Natural killer cell (primary cell): Measurements from ENCODE around the gene PDIA2. TPM values are rescaled to one million over a fixed set of nuclear protein-coding genes. Genes with fewer than 3 reads are reported as not detected.

Source experiments
- ATAC-seq, 3 donors: fragments of 150-1000 bp in 2 of 3; fragments of 200-7000 bp in 1 of 3; cut with Tn5 transposase; 1 replicate in 1 of 3; 2 replicates in 2 of 3; pipeline ENCODE4 v1.10.0; 2021; ENCODE audit warnings: mild to moderate bottlenecking in 2 of 3, moderate library complexity in 2 of 3
- DNase-seq, 2 donors: peaks; one replicate each; pipeline versions ENCODE4 v3.0.0 to v3.0.0-alpha.2; 2013 to 2021; ENCODE audit warnings: mixed read lengths in 1 of 2
- H3K27ac ChIP-seq: one replicate; pipeline ENCODE4 v1.5.1; 2013; ENCODE audit warnings: mild to moderate bottlenecking, low read length
- H3K27me3 ChIP-seq: one replicate; pipeline ENCODE4 v1.6.1; 2013; ENCODE audit warnings: low read length; ENCODE audit not compliant: control insufficient read depth, insufficient read depth
- H3K36me3 ChIP-seq: one replicate; pipeline ENCODE4 v1.6.1; 2013; ENCODE audit warnings: low read length; ENCODE audit not compliant: control insufficient read depth, insufficient read depth
- H3K4me1 ChIP-seq: one replicate; pipeline ENCODE4 v1.6.1; 2013; ENCODE audit warnings: low read length; ENCODE audit not compliant: control insufficient read depth, insufficient read depth
- H3K4me3 ChIP-seq: one replicate; pipeline ENCODE4 v1.5.1; 2013; ENCODE audit warnings: low read length
- H3K9me3 ChIP-seq: one replicate; pipeline ENCODE4 v1.6.1; 2013; ENCODE audit warnings: low read length; ENCODE audit not compliant: control insufficient read depth, insufficient read depth
- H3K27ac Mint-ChIP-seq, 2 donors: one replicate each; pipeline ENCODE4 v1.8.0; 2022; ENCODE audit warnings: mild to moderate bottlenecking in 2 of 2, mixed read lengths in 2 of 2, moderate library complexity in 1 of 2
- H3K27me3 Mint-ChIP-seq, 2 donors: one replicate each; pipeline ENCODE4 v1.8.0; 2022; ENCODE audit warnings: low read depth in 2 of 2, mixed read lengths in 2 of 2
- H3K36me3 Mint-ChIP-seq: one replicate; pipeline ENCODE4 v1.8.0; 2022; ENCODE audit warnings: mixed read lengths
- H3K4me1 Mint-ChIP-seq, 2 donors: one replicate each; pipeline ENCODE4 v1.8.0; 2022; ENCODE audit warnings: mixed read lengths in 2 of 2
- H3K4me3 Mint-ChIP-seq: one replicate; pipeline ENCODE4 v1.8.0; 2022; ENCODE audit warnings: mild to moderate bottlenecking, moderate library complexity, mixed read lengths
- H3K9me3 Mint-ChIP-seq, 2 donors: one replicate each; pipeline ENCODE4 v1.8.0; 2022; ENCODE audit warnings: mixed read lengths in 2 of 2
- WGBS: methylation state at CpG from one replicate; pipeline ENCODE4 v1.1.7; 2013; ENCODE audit warnings: missing lambda C conversion rate; ENCODE audit not compliant: insufficient coverage; 5-methylcytosine and 5-hydroxymethylcytosine counted together
- intact Hi-C: fragments of 100-400 bp; cut with micrococcal nuclease; formaldehyde crosslinking; loops from one replicate; pipeline ENCODE4 v1.14.2; 2022
- total RNA-seq, 4 donors: library from RNA; stranded (reverse); fragments of 120-200 nt in 1 of 4; gene quantifications; one replicate each; pipeline versions ENCODE4 v1.2.3 to v1.2.4, GENCODE V29; 2013 to 2022
- TF ChIP-seq, protein P1 (sequence below): fragments of 200-600 bp; IDR thresholded peaks from one replicate; pipeline ENCODE4 v1.8.0; 2022; ENCODE audit warnings: antibody characterized with exemption

The PDIA2 gene
- total RNA-seq, 3 donors from 2014 or later (not counting 1 experiment from before 2014, with no cell fraction given) = not detected

DNA sequence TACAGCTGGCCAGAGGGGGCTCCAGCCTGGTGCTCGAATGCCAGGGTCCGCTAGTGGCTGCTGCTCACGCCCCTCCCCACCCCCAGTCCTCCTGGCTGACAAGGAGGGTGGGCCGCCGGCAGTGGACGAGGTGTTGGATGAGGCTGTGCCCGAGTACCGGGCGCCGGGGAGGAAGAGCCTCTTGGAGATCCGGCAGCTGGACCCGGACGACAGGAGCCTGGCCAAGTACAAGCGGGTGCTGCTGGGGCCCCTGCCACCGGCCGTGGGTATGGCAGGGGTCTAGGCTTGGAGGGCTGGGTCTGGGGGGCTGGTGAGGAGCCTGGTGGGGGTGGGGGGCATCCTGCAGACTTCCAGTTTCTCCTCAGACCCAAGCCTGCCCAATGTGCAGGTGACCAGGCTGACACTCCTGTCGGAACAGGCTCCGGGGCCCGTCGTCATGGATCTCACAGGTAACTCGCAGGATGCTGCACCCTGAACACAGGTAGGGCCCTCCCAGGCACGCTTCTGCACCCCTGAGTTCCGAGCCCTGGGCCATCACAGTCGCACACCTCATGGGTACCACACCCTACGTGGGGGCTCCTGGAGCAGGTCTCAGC lies 1.2 kb upstream of the PDIA2 start:
- H3K9me3 ChIP-seq = no peaks in the 10 kb centered on the region
- H3K4me3 ChIP-seq = no peak overlapping the region
- no peak for DNase-seq
- no peak overlapping the region for H3K4me3 Mint-ChIP-seq
- H3K27ac Mint-ChIP-seq = no peak overlapping the region
- no peaks in the 10 kb centered on the region for H3K36me3 Mint-ChIP-seq
- WGBS = 81% methylated on average over 25 of the region's 25 CpGs
- H3K27me3 Mint-ChIP-seq = peaks cover 0 to 10% of the 10 kb centered on the region in 2 donors
- peaks cover 15% of the 10 kb centered on the region for H3K27me3 ChIP-seq
- H3K27ac ChIP-seq = no peak overlapping the region
- H3K36me3 ChIP-seq = peaks cover 5% of the 10 kb centered on the region
- peaks cover 6 to 10% of the 10 kb centered on the region in 2 donors for H3K4me1 Mint-ChIP-seq
- no peaks in the 10 kb centered on the region for H3K9me3 Mint-ChIP-seq
- intact Hi-C loops = no loop called here
- no peak for ATAC-seq
- TF ChIP-seq, protein P1, sequence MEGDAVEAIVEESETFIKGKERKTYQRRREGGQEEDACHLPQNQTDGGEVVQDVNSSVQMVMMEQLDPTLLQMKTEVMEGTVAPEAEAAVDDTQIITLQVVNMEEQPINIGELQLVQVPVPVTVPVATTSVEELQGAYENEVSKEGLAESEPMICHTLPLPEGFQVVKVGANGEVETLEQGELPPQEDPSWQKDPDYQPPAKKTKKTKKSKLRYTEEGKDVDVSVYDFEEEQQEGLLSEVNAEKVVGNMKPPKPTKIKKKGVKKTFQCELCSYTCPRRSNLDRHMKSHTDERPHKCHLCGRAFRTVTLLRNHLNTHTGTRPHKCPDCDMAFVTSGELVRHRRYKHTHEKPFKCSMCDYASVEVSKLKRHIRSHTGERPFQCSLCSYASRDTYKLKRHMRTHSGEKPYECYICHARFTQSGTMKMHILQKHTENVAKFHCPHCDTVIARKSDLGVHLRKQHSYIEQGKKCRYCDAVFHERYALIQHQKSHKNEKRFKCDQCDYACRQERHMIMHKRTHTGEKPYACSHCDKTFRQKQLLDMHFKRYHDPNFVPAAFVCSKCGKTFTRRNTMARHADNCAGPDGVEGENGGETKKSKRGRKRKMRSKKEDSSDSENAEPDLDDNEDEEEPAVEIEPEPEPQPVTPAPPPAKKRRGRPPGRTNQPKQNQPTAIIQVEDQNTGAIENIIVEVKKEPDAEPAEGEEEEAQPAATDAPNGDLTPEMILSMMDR = no peak
- H3K4me1 ChIP-seq = peaks cover 25% of the 10 kb centered on the region

DNA sequence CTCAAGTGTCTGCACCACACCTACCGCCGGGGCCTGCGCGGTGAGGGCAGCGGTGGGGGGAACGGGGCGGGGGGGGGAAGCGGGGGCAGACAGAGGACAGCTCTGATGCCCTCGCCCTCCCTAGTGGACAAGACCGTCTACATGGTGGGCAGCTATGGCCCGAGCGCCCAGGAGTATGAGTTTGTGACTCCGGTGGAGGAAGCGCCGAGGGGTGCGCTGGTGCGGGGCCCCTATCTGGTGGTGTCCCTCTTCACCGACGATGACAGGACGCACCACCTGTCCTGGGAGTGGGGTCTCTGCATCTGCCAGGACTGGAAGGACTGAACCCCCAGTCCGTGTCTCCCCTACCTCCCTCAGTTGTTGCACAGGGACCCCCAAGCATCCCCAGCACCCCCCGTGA lies 473 bp upstream of the PDIA2 start:
- no peak overlapping the region for H3K4me3 ChIP-seq
- Mint-ChIP-seq H3K4me1 (peaks cover 6 to 10% of the 10 kb centered on the region in 2 donors), H3K4me3 (no peak overlapping the region), H3K36me3 (no peaks in the 10 kb centered on the region), H3K9me3 (no peaks in the 10 kb centered on the region), H3K27me3 (peaks cover 0 to 7% of the 10 kb centered on the region in 2 donors), H3K27ac (no peak overlapping the region)
- H3K9me3 ChIP-seq = no peaks in the 10 kb centered on the region
- 89% methylated on average over 22 of the region's 22 CpGs for WGBS
- H3K27ac ChIP-seq = no peak overlapping the region
- TF ChIP-seq, protein P1 = no peak
- H3K4me1 ChIP-seq = peaks cover 25% of the 10 kb centered on the region
- ATAC-seq = no peak
- H3K36me3 ChIP-seq = peaks cover 12% of the 10 kb centered on the region
- DNase-seq = no peak
- intact Hi-C loops = no loop called here
- peaks cover 15% of the 10 kb centered on the region for H3K27me3 ChIP-seq

DNA sequence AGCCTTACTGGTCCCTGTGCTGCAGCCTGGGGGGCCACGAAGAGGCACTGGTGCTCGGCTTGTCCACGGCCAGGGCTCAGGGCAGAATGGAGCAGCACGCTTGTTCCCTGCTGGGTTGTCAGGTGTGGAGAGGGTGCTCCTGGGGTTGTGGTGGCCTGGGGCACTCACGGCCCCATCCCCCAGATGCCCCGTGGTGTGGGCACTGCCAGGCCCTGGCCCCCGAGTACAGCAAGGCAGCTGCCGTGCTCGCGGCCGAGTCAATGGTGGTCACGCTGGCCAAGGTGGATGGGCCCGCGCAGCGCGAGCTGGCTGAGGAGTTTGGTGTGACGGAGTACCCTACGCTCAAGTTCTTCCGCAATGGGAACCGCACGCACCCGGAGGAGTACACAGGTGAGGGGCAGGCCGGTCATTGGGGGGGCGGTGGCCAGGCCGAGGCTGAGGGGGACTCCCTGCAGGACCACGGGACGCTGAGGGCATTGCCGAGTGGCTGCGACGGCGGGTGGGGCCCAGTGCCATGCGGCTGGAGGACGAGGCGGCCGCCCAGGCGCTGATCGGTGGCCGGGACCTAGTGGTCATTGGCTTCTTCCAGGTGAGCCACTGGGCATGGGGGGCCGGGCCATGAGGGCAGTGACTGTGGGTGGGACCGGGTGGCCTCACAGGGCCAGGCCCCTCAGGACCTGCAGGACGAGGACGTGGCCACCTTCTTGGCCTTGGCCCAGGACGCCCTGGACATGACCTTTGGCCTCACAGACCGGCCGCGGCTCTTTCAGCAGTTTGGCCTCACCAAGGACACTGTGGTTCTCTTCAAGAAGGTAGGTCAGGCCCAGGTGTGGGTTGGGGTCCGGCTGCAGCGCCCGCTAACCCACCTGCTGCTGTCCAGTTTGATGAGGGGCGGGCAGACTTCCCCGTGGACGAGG lies 1.5 kb downstream of the PDIA2 start:
- Mint-ChIP-seq H3K27ac (no peak overlapping the region), H3K27me3 (peaks cover 0 to 3% of the 10 kb centered on the region in 2 donors), H3K4me3 (no peak overlapping the region), H3K36me3 (no peaks in the 10 kb centered on the region), H3K4me1 (peaks cover 0 to 4% of the 10 kb centered on the region in 2 donors), H3K9me3 (no peaks in the 10 kb centered on the region)
- intact Hi-C loops = no loop called here
- H3K27ac ChIP-seq = no peak overlapping the region
- no peak overlapping the region for H3K4me3 ChIP-seq
- no peaks in the 10 kb centered on the region for H3K9me3 ChIP-seq
- TF ChIP-seq, protein P1 = no peak
- WGBS = 94% methylated on average over 52 of the region's 52 CpGs
- ATAC-seq (no peak), DNase-seq (no peak)
- H3K36me3 ChIP-seq = peaks cover 31% of the 10 kb centered on the region
- peaks cover 14% of the 10 kb centered on the region for H3K4me1 ChIP-seq
- H3K27me3 ChIP-seq = peaks cover 15% of the 10 kb centered on the region
